Measurements from ENCODE around the gene USH1G.

The USH1G gene

DNA sequence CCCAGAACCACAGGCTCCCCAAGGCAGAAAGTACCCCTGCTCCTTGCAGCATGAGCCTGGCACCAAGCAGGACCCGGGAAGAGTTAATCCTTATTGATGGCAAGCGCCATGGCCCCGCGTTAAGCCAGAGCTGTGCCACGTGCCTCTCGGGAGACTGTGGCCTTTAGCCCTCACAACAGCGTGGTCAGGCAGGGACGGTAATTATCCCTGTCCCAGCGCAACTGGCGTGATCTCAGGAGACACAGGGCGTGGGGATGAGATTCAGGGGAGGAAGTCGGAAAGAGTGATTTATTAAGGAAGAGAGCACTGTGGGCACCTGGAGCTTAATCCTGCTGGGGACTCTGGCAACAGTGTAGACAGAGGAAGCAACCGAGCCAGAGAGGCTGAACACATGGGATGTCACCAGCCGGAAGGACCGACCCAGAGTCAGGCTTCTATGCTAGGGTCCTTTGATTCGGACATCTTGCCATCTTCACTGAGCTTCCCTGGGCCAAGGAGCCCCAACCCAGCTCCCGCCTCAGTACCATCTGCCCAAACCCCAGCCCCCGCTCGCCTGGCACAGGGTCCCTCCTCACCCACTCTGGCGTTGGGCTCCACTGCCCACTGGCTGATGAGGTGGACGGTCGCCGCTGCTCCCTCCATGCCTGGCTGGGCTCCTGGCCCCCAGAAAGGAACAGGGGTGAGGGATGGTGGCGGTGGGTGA, 29.5 kb upstream of the USH1G start:
- no peak overlapping the region for H3K4me3 ChIP-seq (ENCODE audit: low read depth, low read length)
- TF ChIP-seq, protein P1, sequence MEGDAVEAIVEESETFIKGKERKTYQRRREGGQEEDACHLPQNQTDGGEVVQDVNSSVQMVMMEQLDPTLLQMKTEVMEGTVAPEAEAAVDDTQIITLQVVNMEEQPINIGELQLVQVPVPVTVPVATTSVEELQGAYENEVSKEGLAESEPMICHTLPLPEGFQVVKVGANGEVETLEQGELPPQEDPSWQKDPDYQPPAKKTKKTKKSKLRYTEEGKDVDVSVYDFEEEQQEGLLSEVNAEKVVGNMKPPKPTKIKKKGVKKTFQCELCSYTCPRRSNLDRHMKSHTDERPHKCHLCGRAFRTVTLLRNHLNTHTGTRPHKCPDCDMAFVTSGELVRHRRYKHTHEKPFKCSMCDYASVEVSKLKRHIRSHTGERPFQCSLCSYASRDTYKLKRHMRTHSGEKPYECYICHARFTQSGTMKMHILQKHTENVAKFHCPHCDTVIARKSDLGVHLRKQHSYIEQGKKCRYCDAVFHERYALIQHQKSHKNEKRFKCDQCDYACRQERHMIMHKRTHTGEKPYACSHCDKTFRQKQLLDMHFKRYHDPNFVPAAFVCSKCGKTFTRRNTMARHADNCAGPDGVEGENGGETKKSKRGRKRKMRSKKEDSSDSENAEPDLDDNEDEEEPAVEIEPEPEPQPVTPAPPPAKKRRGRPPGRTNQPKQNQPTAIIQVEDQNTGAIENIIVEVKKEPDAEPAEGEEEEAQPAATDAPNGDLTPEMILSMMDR (IDR thresholded peaks at IDR 0.05; ENCODE audit: borderline replicate concordance, insufficient read depth, low read depth, low read length) = no peak

DNA sequence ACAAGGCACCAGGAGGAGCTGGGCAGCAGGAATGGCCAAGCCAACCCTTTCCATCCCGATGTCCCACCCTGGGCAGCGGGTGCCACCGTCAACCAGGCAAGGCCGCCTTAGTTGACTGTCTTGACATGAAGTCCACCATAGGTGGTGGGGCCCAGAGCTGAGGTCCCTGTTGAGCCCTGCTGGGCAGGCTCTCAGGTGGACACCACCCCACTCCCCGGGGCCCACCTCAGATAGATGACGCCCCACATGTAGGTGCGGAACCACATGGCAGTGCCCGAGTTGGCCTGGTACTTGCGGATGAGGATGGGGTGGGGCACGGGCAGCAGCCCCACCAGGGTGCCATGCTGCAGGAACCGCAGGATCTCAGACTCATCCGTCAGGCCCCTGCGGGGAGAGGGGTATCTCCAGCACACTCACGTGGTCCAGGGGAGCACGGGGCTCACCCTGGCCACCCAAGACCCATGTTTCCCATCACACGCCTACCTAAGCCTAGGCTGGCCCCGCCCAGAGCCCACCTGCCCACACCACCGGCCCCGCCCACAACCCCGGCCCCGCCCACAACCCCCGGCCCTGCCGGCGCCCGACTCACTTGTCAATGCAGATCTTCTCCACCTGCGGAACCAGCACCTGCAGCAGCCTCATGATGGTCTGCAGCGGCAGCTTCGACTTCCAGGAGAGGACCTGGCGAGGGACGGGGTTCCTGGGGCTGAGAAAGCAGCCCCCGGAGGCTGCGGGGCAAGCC, 28.8 kb upstream of the USH1G start:
- TF ChIP-seq, protein P1 (IDR thresholded peaks at IDR 0.05; ENCODE audit: borderline replicate concordance, insufficient read depth, low read depth, low read length) = no peak
- no peak overlapping the region for H3K4me3 ChIP-seq (ENCODE audit: low read depth, low read length)

DNA sequence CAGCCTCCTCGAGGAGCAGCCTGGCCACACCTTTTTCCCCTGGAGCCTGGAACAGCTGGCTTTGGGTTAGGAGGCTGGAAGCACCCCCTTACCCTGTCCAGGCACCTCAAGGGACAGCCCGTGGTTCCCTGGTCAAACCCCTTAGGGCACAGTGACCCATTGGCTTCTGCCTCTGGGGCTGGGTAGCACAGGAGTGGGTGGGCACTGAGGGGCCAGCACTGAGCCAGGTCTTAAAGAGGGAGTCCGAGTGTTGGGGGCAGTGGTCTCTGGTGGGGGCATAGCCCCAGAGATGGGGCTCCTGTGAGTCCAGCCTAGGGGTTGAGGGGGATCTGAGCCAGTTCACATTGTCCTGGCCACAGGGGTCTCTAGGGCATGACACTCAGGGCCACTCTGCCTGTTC, 28.0 kb upstream of the USH1G start:
- TF ChIP-seq, protein P1 (IDR thresholded peaks at IDR 0.05; ENCODE audit: borderline replicate concordance, insufficient read depth, low read depth, low read length) = no peak
- H3K4me3 ChIP-seq (ENCODE audit: low read depth, low read length) = no peak overlapping the region

DNA sequence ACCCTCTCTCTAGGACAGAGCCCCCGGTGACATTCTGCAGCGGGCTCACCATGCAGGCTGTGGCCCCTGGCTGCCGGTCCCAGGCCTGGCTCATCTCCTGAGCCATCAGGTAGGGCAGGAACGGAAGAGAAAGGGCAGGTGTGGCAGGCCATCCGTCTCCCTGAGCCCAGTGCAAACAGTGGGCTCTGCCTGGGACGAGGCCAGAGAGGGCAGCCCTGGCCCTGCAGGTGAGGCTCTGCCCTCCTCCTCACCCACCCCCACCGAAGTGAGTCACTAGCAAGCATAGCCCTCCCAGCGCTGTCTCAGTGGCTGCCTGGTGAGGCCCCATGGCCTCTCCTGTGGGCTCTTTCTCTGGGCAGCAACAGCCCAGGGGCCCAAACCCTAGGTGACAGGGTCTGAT, 27.2 kb upstream of the USH1G start:
- H3K4me3 ChIP-seq (ENCODE audit: low read depth, low read length) = no peak overlapping the region
- TF ChIP-seq, protein P1 (IDR thresholded peaks at IDR 0.05; ENCODE audit: borderline replicate concordance, insufficient read depth, low read depth, low read length) = no peak

DNA sequence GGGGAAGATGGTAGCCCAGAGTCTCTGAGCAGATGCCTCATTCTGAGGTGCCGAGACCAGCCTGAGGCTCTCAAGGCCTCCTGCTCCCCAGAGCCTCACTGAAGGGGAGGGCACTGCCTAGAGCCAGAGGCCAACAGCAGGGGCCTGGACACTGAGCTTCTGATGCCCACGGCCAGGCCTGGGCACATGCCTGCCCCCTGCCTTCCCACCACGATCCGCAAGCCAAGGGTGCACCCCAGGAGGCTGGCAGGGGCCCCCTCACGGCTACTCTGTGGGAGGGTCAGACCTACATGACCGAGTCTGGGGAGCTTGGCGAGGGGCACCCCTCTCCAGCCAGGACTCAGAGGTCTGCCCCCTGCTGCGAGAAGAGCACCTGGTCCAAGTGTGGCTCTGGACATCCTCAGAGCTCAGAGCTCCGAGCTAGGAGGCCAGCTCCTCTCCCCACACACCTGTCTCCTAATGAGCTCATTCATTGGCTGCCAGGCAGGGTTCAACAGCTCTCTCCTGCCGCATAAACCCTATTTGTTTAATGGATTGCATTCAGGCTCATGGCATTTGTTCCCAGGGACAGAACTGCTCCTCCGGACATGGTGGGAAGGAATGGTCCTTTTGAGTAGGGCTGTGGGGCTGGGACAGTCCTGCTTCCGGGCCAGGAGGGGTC, 26.5 kb upstream of the USH1G start:
- TF ChIP-seq, protein P1 (IDR thresholded peaks at IDR 0.05; ENCODE audit: borderline replicate concordance, insufficient read depth, low read depth, low read length) = no peak
- no peak overlapping the region for H3K4me3 ChIP-seq (ENCODE audit: low read depth, low read length)

DNA sequence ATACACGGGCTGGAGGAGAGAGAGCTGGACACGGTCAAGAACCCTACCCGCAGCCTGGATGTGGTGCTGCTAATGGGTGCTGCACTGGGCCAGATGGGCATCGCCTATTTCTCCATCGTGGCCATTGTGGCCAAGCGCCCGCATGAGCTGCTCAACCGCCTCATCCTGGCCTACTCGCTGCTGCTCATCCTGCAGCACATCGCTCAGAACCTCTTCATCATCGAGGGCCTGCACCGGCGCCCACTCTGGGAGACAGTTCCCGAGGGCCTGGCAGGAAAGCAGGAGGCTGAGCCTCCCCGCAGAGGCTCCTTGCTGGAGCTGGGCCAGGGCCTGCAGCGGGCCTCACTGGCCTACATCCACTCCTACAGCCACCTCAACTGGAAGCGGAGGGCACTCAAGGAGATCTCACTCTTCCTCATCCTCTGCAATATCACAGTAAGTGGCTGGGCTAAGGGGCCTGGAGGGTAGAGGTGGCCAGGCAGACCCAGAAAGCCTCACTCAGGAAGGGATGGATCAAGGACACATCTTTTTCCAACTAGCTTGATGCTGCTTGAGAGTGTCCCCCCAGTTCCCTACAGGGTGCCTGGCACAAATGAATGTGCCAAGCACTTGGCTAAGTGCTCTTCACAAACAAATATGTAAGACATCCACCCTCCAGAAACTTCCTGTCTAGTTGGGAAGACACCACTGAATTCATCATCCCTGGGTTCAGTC, 24.1 kb upstream of the USH1G start:
- TF ChIP-seq, protein P1 (IDR thresholded peaks at IDR 0.05; ENCODE audit: borderline replicate concordance, insufficient read depth, low read depth, low read length) = no peak
- no peak overlapping the region for H3K4me3 ChIP-seq (ENCODE audit: low read depth, low read length)

Data from GM12875 (cell line).